HEK293T (cell line): ENCODE data around the gene SPDYE1.

ENCODE experiments used
- CTCF ChIA-PET: fragments of 350-600 bp; formaldehyde crosslinking; extraction: SDS; loops from one replicate; lab custom pipeline; 2021; ENCODE audit warnings: antibody characterized with exemption, inconsistent platforms; lab: Yijun Ruan, JAX
- POLR2A ChIA-PET: fragments of 350-600 bp; formaldehyde crosslinking; extraction: SDS; loops from one replicate; lab custom pipeline; 2020; ENCODE audit warnings: antibody characterized with exemption, inconsistent platforms; lab: Yijun Ruan, JAX
- DNase-seq: peaks from one replicate; pipeline ENCODE4 v3.0.0; 2012; ENCODE audit warnings: mixed read lengths; ENCODE audit errors: extremely low spot score
- ARNT ChIP-seq: fragments of 450-650 bp; IDR thresholded peaks from 2 replicates; pipeline ENCODE4 v1.6.1; 2017; ENCODE audit warnings: mild to moderate bottlenecking
- BHLHE40 ChIP-seq: fragments of 450-650 bp; IDR thresholded peaks from 2 replicates; pipeline ENCODE4 v1.6.1; 2016; ENCODE audit warnings: mild to moderate bottlenecking, moderate library complexity, borderline replicate concordance
- CTBP1 ChIP-seq: fragments of 450-650 bp; IDR thresholded peaks from 2 replicates; pipeline ENCODE4 v1.6.1; 2016; ENCODE audit warnings: borderline replicate concordance
- ELF4 ChIP-seq: fragments of 450-650 bp; IDR thresholded peaks from 2 replicates; pipeline ENCODE4 v1.6.1; 2017; ENCODE audit warnings: antibody characterized with exemption
- FOXA1 ChIP-seq: fragments of 450-650 bp; IDR thresholded peaks from 2 replicates; pipeline ENCODE4 v1.6.1; 2016; ENCODE audit warnings: mild to moderate bottlenecking
- FOXK2 ChIP-seq: fragments of 450-650 bp; IDR thresholded peaks from 2 replicates; pipeline ENCODE4 v1.6.1; 2016; ENCODE audit warnings: mild to moderate bottlenecking
- FOXM1 ChIP-seq: fragments of 450-650 bp; IDR thresholded peaks from 2 replicates; pipeline ENCODE4 v1.6.1; 2017; ENCODE audit warnings: mild to moderate bottlenecking, borderline replicate concordance
- HDGF ChIP-seq: fragments of 450-650 bp; IDR thresholded peaks from 2 replicates; pipeline ENCODE4 v1.6.1; 2017; ENCODE audit warnings: antibody characterized with exemption, borderline replicate concordance
- L3MBTL2 ChIP-seq: fragments of 450-650 bp; conservative IDR thresholded peaks from 2 replicates; pipeline ENCODE4 v1.6.1; 2016; ENCODE audit warnings: mild to moderate bottlenecking
- LEF1 ChIP-seq: fragments of 450-650 bp; IDR thresholded peaks from 2 replicates; pipeline ENCODE4 v1.6.1; 2017; ENCODE audit warnings: mild to moderate bottlenecking, borderline replicate concordance
- NFRKB ChIP-seq: fragments of 450-650 bp; IDR thresholded peaks from 2 replicates; pipeline ENCODE4 v1.6.1; 2016; ENCODE audit warnings: mild to moderate bottlenecking, moderate library complexity
- PKNOX1 ChIP-seq: fragments of 450-650 bp; IDR thresholded peaks from 2 replicates; pipeline ENCODE4 v1.6.1; 2016
- SP1 ChIP-seq: fragments of 450-650 bp; IDR thresholded peaks from 2 replicates; pipeline ENCODE4 v1.6.1; 2017
- SUZ12 ChIP-seq: fragments of 450-650 bp; IDR thresholded peaks from 2 replicates; pipeline ENCODE4 v1.6.1; 2016; ENCODE audit warnings: mild to moderate bottlenecking
- TARDBP ChIP-seq: fragments of 450-650 bp; IDR thresholded peaks from 2 replicates; pipeline ENCODE4 v1.6.1; 2016
- ZNF384 ChIP-seq: fragments of 450-650 bp; IDR thresholded peaks from 2 replicates; pipeline ENCODE4 v1.6.1; 2016

SPDYE1 gene

GRCh38 chr7:44056681-44057080, 59.0 kb downstream of the SPDYE1 start:
- TF ChIP-seq HDGF: no peak
- DNase-seq: no peak
- CTCF ChIA-PET: no interaction called here
- POLR2A ChIA-PET: no interaction called here

- ChIA-PET CTCF (no interaction called here), POLR2A (no interaction called here)
- no peak for DNase-seq
- TF ChIP-seq BHLHE40: no peak
- no peak for TF ChIP-seq SP1
- TF ChIP-seq FOXA1: no peak
- no peak for TF ChIP-seq ARNT
- no peak for TF ChIP-seq FOXK2
- TF ChIP-seq ZNF384: no peak
- TF ChIP-seq CTBP1: no peak
- TF ChIP-seq PKNOX1: no peak
- no peak for TF ChIP-seq ELF4
- no peak for TF ChIP-seq LEF1
- no peak for TF ChIP-seq TARDBP
- TF ChIP-seq L3MBTL2: no peak
- TF ChIP-seq NFRKB: no peak
- TF ChIP-seq SUZ12: no peak
These were observed 59.6 kb downstream of the SPDYE1 start for GRCh38 chr7:44057181-44057848.

GRCh38 chr7:44057849-44058758, 60.4 kb downstream of the SPDYE1 start:
- TF ChIP-seq ELF4: no peak
- no peak for TF ChIP-seq BHLHE40
- no peak for TF ChIP-seq NFRKB
- TF ChIP-seq FOXM1: no peak
- no peak for TF ChIP-seq LEF1
- TF ChIP-seq ZNF384: no peak
- TF ChIP-seq PKNOX1: no peak
- no peak for TF ChIP-seq SP1
- TF ChIP-seq HDGF: no peak
- TF ChIP-seq FOXK2: no peak
- TF ChIP-seq SUZ12: no peak
- no peak for TF ChIP-seq ARNT
- TF ChIP-seq FOXA1: no peak
- no peak for TF ChIP-seq TARDBP
- no peak for TF ChIP-seq CTBP1
- TF ChIP-seq L3MBTL2: no peak
- ChIA-PET POLR2A (interaction anchor here (0.7 kb wide), 1 partner anchor 14 kb away, joined by 3 read pairs; the partner anchor contains the start of gene DBNL), CTCF (no interaction called here)
- no peak for DNase-seq

GRCh38 chr7:44058759-44059218, 61.1 kb downstream of the SPDYE1 start:
- TF ChIP-seq SP1 (no peak), LEF1 (no peak), ARNT (no peak), PKNOX1 (no peak), CTBP1 (no peak), HDGF (no peak), FOXK2 (no peak), ZNF384 (no peak), FOXA1 (no peak), L3MBTL2 (no peak), NFRKB (no peak)
- ChIA-PET CTCF (no interaction called here), POLR2A (no interaction called here)
- DNase-seq: no peak

- no peak for TF ChIP-seq L3MBTL2
- TF ChIP-seq BHLHE40: no peak
- no peak for TF ChIP-seq ELF4
- no peak for TF ChIP-seq NFRKB
- TF ChIP-seq SUZ12: no peak
- no peak for TF ChIP-seq FOXK2
- no peak for TF ChIP-seq LEF1
- no peak for TF ChIP-seq TARDBP
- no peak for TF ChIP-seq ARNT
- no peak for TF ChIP-seq SP1
- TF ChIP-seq FOXA1: no peak
- TF ChIP-seq ZNF384: no peak
- TF ChIP-seq CTBP1: no peak
- no peak for TF ChIP-seq PKNOX1
- ChIA-PET POLR2A (no interaction called here), CTCF (interaction anchor here (0.6 kb wide), 1 partner anchor 11 kb away, joined by 4 read pairs; no protein-coding TSS in a partner anchor)
- no peak for DNase-seq
These were observed 61.8 kb downstream of the SPDYE1 start for GRCh38 chr7:44059219-44060090.
